Smooth muscle cell (in vitro differentiated cells): Measurements from ENCODE around the gene SMIM41. TPM values are rescaled to one million over a fixed set of nuclear protein-coding genes. Genes with fewer than 3 reads are reported as not detected.

Source experiments
- DNase-seq: peaks from one replicate; lab custom pipeline; 2025; ENCODE audit not compliant: unreplicated experiment; lab: John Stamatoyannopoulos, UW
- H2AFZ ChIP-seq: fragments of 200-600 bp; sonication (generic); 2 replicates; pipeline ENCODE4 v1.6.0; 2016; ENCODE audit warnings: antibody characterized with exemption, low read depth, mild to moderate bottlenecking
- H3F3A ChIP-seq: fragments of 200-600 bp; sonication (generic); 2 replicates; pipeline ENCODE4 v1.6.0; 2017; ENCODE audit warnings: antibody characterized with exemption, low read depth
- H3K27ac ChIP-seq: fragments of 200-600 bp; sonication (generic); 2 replicates; pipeline ENCODE4 v1.5.1; 2016; ENCODE audit warnings: low read depth, mild to moderate bottlenecking
- H3K27me3 ChIP-seq: fragments of 200-600 bp; sonication (generic); 2 replicates; pipeline ENCODE4 v1.6.1; 2016; ENCODE audit warnings: low read depth, mild to moderate bottlenecking
- H3K36me3 ChIP-seq: fragments of 200-600 bp; sonication (generic); 2 replicates; pipeline ENCODE4 v1.5.1; 2016; ENCODE audit warnings: low read depth
- H3K4me1 ChIP-seq: fragments of 200-600 bp; sonication (generic); 2 replicates; pipeline ENCODE4 v1.5.1; 2016; ENCODE audit warnings: low read depth
- H3K4me2 ChIP-seq: fragments of 200-600 bp; sonication (generic); 2 replicates; pipeline ENCODE4 v1.6.0; 2016; ENCODE audit warnings: mild to moderate bottlenecking
- H3K4me3 ChIP-seq: fragments of 200-600 bp; sonication (generic); 2 replicates; pipeline ENCODE4 v1.5.1; 2016; ENCODE audit warnings: mild to moderate bottlenecking
- H3K79me2 ChIP-seq: fragments of 200-600 bp; sonication (generic); 2 replicates; pipeline ENCODE4 v1.6.0; 2016; ENCODE audit warnings: low read depth, mild to moderate bottlenecking
- H3K9ac ChIP-seq: fragments of 200-600 bp; sonication (generic); 2 replicates; pipeline ENCODE4 v1.6.0; 2016; ENCODE audit warnings: low read depth
- H3K9me3 ChIP-seq: fragments of 200-600 bp; sonication (generic); replicated peaks from 2 replicates; pipeline ENCODE4 v1.5.1; 2016; ENCODE audit warnings: low read depth
- H4K20me1 ChIP-seq: fragments of 200-600 bp; sonication (generic); 2 replicates; pipeline ENCODE4 v1.6.0; 2016; ENCODE audit warnings: low read depth
- CTCF ChIP-seq: fragments of 200-600 bp; sonication (generic); IDR thresholded peaks from 2 replicates; pipeline ENCODE4 v1.5.1; 2017; ENCODE audit warnings: borderline replicate concordance, mild to moderate bottlenecking, antibody characterized with exemption; ENCODE audit not compliant: insufficient read depth, poor library complexity, severe bottlenecking
- WGBS: methylation state at CpG from one replicate; pipeline ENCODE4 v1.1.7; 2016; ENCODE audit warnings: low lambda C conversion rate; 5-methylcytosine and 5-hydroxymethylcytosine counted together
- polyA plus RNA-seq: library from polyadenylated mRNA; unstranded; fragments of >200 nt; fragmentation: Nextera tagmentation; extraction: Ambion mirVana; gene quantifications from 2 replicates; pipeline ENCODE4 v1.2.1, GENCODE V29; 2016
- total RNA-seq: library from RNA; depleted of rRNA; stranded (reverse); fragments of >200 nt; gene quantifications from 2 replicates; pipeline ENCODE4 v1.2.3, GENCODE V29; 2014

Gene SMIM41
- total RNA-seq (not detected in 2 replicates), polyA plus RNA-seq (not detected in 2 replicates)

- no peaks in the 10 kb centered on the region for H3F3A ChIP-seq
- peaks cover 17% of the 10 kb centered on the region for H3K79me2 ChIP-seq
- no peak within 1 kb of the TSS for H3K4me3 ChIP-seq
- no peak within 1 kb of the TSS for H3K4me2 ChIP-seq
- H2AFZ ChIP-seq, result no peak within 1 kb of the TSS
- H3K27ac ChIP-seq, result no peak within 1 kb of the TSS
- no peaks in the 10 kb centered on the region for H3K27me3 ChIP-seq
- DNase-seq, result no peak
- H4K20me1 ChIP-seq, result peaks cover 58% of the 10 kb centered on the region
- no peak for TF ChIP-seq CTCF
- H3K36me3 ChIP-seq, result no peaks in the 10 kb centered on the region
- no peaks in the 10 kb centered on the region for H3K4me1 ChIP-seq
- 93% methylated on average over 52 of the region's 87 CpGs for WGBS
- H3K9ac ChIP-seq, result no peak within 1 kb of the TSS
- no peaks in the 10 kb centered on the region for H3K9me3 ChIP-seq
Observed at GRCh38 chr12:52079576-52080402, at the start of gene SMIM41. SMIM41 (plus strand) TSS chr12:52079704; CDS start chr12:52079780, 76 bp downstream.

- peak overlapping the region; percentile 77 for H3K9ac ChIP-seq
- no peaks in the 10 kb centered on the region for H3K79me2 ChIP-seq
- H2AFZ ChIP-seq, result peak overlapping the region; percentile 1
- WGBS, result 28% methylated on average over 5 of the region's 5 CpGs
- H3K4me1 ChIP-seq, result peaks cover 31% of the 10 kb centered on the region
- H3K9me3 ChIP-seq, result no peaks in the 10 kb centered on the region
- no peaks in the 10 kb centered on the region for H3K36me3 ChIP-seq
- no peak for DNase-seq
- H3K4me3 ChIP-seq, result peak overlapping the region; percentile 46
- peaks cover 26% of the 10 kb centered on the region for H3F3A ChIP-seq
- peak overlapping the region; percentile 85 for H3K4me2 ChIP-seq
- no peaks in the 10 kb centered on the region for H4K20me1 ChIP-seq
- no peak for TF ChIP-seq CTCF
- no peaks in the 10 kb centered on the region for H3K27me3 ChIP-seq
- peak overlapping the region; percentile 83 for H3K27ac ChIP-seq
Observed at GRCh38 chr12:52032446-52032803, 47.1 kb upstream of the SMIM41 start.

- H3K4me3 ChIP-seq, result peak overlapping the region; percentile 46
- 2% methylated on average over 41 of the region's 48 CpGs for WGBS
- TF ChIP-seq CTCF, result no peak
Observed at GRCh38 chr12:52032804-52033445, 46.6 kb upstream of the SMIM41 start.

More at GRCh38 chr12:52032804-52033445, 46.6 kb upstream of the SMIM41 start:
- Histone ChIP-seq H3K9ac (peak overlapping the region; percentile 86), H3K79me2 (peaks cover under 1% of the 10 kb centered on the region), H2AFZ (peak overlapping the region; percentile 15), H3K36me3 (no peaks in the 10 kb centered on the region), H4K20me1 (no peaks in the 10 kb centered on the region), H3F3A (peaks cover 26% of the 10 kb centered on the region), H3K4me1 (peaks cover 31% of the 10 kb centered on the region), H3K4me2 (peak overlapping the region; percentile 85), H3K27ac (peak overlapping the region; percentile 94), H3K9me3 (no peaks in the 10 kb centered on the region), H3K27me3 (no peaks in the 10 kb centered on the region)
- peak; percentile 86 for DNase-seq
